Loucy (cell line): ENCODE results near the gene NDST1.

Experiments used
- CTCF ChIP-seq: fragments of 200-600 bp; sonication (generic); conservative IDR thresholded peaks from 2 replicates; pipeline ENCODE4 v1.5.1; 2014; ENCODE audit warnings: mild to moderate bottlenecking, antibody characterized with exemption, low read length
- EZH2phosphoT487 ChIP-seq: fragments of 200-600 bp; IDR thresholded peaks from 2 replicates; pipeline ENCODE4 v1.6.1; 2018; ENCODE audit warnings: antibody characterized with exemption, mild to moderate bottlenecking, moderate library complexity, borderline replicate concordance

DNA sequence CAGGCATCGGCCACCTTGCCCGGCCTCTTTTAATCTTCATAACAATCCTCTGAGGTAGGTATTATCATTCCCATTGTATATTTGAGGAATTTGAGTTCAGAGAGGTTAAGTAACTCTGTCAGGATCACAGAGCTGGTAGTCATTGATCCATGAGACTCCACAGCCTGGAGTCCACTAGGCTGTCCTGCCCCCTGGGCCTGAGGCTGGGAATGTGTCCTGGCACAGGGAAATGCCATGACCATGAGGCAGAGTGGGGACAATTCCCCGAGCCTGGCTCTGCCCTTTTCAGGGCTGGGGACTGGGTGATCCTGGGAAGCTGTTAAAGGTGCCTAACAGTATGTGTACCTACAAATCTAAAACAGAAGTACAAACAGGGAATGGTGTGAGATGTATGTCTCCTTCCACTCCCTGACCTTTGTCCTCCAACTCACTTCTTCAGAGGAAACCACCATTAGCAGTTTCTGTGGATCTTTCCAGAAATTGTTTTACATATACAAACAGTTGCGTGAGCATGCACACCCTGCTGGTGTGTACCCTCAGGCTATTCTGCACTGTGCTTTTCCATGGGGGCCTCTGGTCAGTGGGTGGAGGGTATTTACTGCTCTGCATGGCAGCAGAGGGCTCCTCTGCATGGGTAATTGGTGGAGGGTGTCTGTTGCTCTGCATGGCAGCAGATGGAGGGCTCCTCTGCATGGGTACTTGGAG is 53.8 kb downstream of the NDST1 start:
- TF ChIP-seq CTCF (no peak), EZH2phosphoT487 (no peak)
